ENCODE data around the gene CCDC12.

- TF ChIP-seq CTCF (IDR thresholded peaks at IDR 0.05) (no peak), POLR2A (IDR thresholded peaks at IDR 0.05) (no peak), EP300 (IDR thresholded peaks at IDR 0.05) (no peak), POLR2AphosphoS5 (IDR thresholded peaks at IDR 0.05) (no peak)
Measured at GRCh38 chr3:46992231-46992630, 15.7 kb upstream of the CCDC12 start.

Measured in suprapubic skin (tissue), 4 donors.